ENCODE data around the gene GABARAPL1. TPM values are rescaled to one million over a fixed set of nuclear protein-coding genes. Genes with fewer than 3 reads are reported as not detected.

GABARAPL1 gene
- total RNA-seq, 1 experiment from 2014 or later, result 54.8 TPM

GRCh38 chr12:10190558-10191388 lies 21.9 kb upstream of the GABARAPL1 start:
- Mint-ChIP-seq H3K4me1 (ENCODE audit: low read depth, unreplicated experiment) (peaks cover 9% of the 10 kb centered on the region), H3K4me3 (ENCODE audit: low read depth, unreplicated experiment) (no peak overlapping the region), H3K27me3 (ENCODE audit: unreplicated experiment) (peaks cover 18% of the 10 kb centered on the region), H3K9me3 (ENCODE audit: low read depth, unreplicated experiment) (no peaks in the 10 kb centered on the region), H3K36me3 (ENCODE audit: insufficient read depth, unreplicated experiment) (no peaks in the 10 kb centered on the region), H3K27ac (ENCODE audit: unreplicated experiment) (no peak overlapping the region)
- TF ChIP-seq, protein P1, sequence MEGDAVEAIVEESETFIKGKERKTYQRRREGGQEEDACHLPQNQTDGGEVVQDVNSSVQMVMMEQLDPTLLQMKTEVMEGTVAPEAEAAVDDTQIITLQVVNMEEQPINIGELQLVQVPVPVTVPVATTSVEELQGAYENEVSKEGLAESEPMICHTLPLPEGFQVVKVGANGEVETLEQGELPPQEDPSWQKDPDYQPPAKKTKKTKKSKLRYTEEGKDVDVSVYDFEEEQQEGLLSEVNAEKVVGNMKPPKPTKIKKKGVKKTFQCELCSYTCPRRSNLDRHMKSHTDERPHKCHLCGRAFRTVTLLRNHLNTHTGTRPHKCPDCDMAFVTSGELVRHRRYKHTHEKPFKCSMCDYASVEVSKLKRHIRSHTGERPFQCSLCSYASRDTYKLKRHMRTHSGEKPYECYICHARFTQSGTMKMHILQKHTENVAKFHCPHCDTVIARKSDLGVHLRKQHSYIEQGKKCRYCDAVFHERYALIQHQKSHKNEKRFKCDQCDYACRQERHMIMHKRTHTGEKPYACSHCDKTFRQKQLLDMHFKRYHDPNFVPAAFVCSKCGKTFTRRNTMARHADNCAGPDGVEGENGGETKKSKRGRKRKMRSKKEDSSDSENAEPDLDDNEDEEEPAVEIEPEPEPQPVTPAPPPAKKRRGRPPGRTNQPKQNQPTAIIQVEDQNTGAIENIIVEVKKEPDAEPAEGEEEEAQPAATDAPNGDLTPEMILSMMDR (IDR thresholded peaks at IDR 0.05; ENCODE audit: unreplicated experiment), result peak; percentile 61
- CTCF ChIA-PET, result interaction anchor here (1.2 kb wide), 2 partner anchors 38 kb away, joined by 3 to 6 read pairs; no protein-coding TSS in a partner anchor
- intact Hi-C loops (cut with micrococcal nuclease; ENCODE audit: unreplicated experiment), result loop anchor here (1.0 kb wide), 1 partner anchor 37 kb away; no protein-coding TSS in a partner anchor
- peak; percentile 57 for DNase-seq
- no TSS peak for BruUV-seq (replicated peaks)

DNA sequence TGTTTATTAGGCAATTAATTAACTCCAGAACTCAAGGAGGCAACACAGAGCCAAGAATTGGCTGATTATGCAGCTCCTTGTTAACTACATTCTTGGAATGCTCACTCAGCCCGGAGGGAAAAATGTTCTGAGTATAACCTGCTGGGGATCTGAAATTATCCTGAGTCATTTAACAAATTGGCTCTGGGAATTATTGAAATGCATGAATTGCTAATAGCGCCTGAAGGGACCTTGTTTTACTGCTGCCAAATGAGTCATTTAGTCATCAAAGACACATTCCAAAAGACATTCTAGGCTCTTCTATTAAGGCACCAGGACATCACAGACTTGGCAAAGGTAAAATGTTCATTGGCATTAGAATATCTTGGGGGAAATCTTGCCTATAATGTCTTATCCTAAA lies 20.8 kb upstream of the GABARAPL1 start:
- BruUV-seq (replicated peaks), result no TSS peak
- TF ChIP-seq, protein P1 (IDR thresholded peaks at IDR 0.05; ENCODE audit: unreplicated experiment), result no peak
- intact Hi-C loops (cut with micrococcal nuclease; ENCODE audit: unreplicated experiment), result no loop called here
- CTCF ChIA-PET, result interaction anchor here (1.2 kb wide), 1 partner anchor 39 kb away, joined by 3 read pairs; no protein-coding TSS in a partner anchor
- H3K4me3 Mint-ChIP-seq (ENCODE audit: low read depth, unreplicated experiment), result no peak overlapping the region
- no peak for DNase-seq
- peaks cover 9% of the 10 kb centered on the region for H3K4me1 Mint-ChIP-seq (ENCODE audit: low read depth, unreplicated experiment)
- no peaks in the 10 kb centered on the region for H3K9me3 Mint-ChIP-seq (ENCODE audit: low read depth, unreplicated experiment)
- no peaks in the 10 kb centered on the region for H3K36me3 Mint-ChIP-seq (ENCODE audit: insufficient read depth, unreplicated experiment)
- no peak overlapping the region for H3K27ac Mint-ChIP-seq (ENCODE audit: unreplicated experiment)
- H3K27me3 Mint-ChIP-seq (ENCODE audit: unreplicated experiment), result peaks cover 18% of the 10 kb centered on the region

DNA sequence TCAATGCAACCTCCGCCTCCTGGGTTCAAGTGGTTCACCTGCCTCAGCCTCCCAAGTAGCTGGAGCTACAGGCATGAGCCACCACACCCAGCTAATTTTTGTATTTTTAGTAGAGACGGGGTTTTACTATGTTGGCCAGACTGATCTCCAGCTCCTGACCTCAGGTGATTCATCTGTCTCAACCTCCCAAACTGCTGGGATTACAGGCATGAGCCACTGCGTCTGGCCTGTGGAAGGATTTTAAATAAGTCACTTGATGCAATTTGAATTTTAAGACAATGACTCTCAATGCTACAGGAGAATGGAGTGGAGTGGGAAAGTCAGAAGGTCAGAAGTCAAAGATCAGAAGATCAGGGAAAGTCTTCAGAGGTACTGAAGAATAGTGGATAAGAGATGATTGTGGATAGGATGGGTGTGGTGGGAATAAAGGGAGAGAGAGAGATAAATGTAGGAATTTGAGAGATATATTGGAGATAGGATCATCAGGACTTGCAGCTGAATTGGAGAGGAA lies 18.5 kb upstream of the GABARAPL1 start:
- Mint-ChIP-seq H3K4me3 (ENCODE audit: low read depth, unreplicated experiment) (no peak overlapping the region), H3K9me3 (ENCODE audit: low read depth, unreplicated experiment) (no peaks in the 10 kb centered on the region), H3K27ac (ENCODE audit: unreplicated experiment) (no peak overlapping the region), H3K27me3 (ENCODE audit: unreplicated experiment) (peaks cover 18% of the 10 kb centered on the region), H3K36me3 (ENCODE audit: insufficient read depth, unreplicated experiment) (no peaks in the 10 kb centered on the region), H3K4me1 (ENCODE audit: low read depth, unreplicated experiment) (peaks cover 9% of the 10 kb centered on the region)
- intact Hi-C loops (cut with micrococcal nuclease; ENCODE audit: unreplicated experiment), result no loop called here
- no peak for DNase-seq
- TF ChIP-seq, protein P1 (IDR thresholded peaks at IDR 0.05; ENCODE audit: unreplicated experiment), result no peak
- CTCF ChIA-PET, result no interaction called here
- no TSS peak for BruUV-seq (replicated peaks)

DNA sequence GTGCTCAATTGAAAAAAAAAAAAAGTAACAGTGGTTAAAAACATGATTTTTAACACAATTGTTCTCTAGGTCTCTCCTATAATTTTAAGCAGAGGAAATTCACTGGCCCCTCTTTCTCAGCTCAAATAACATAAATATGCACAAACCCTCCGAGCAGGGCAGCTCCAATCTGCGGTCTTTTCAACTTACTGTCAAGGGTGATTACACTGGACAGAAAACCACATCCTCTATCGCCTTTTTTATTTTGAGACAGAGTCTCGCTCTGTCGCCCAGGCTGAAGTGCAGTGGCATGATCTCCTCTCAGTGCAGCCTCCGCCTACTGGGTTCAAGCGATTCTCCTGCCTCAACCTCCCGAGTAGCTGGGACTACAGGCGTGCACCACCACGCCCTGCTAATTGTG lies 16.5 kb upstream of the GABARAPL1 start:
- TF ChIP-seq, protein P1 (IDR thresholded peaks at IDR 0.05; ENCODE audit: unreplicated experiment), result no peak
- H3K4me3 Mint-ChIP-seq (ENCODE audit: low read depth, unreplicated experiment), result no peak overlapping the region

More for the DNA sequence above, 16.5 kb upstream of the GABARAPL1 start:
- no TSS peak for BruUV-seq (replicated peaks)
- no peak overlapping the region for H3K27ac Mint-ChIP-seq (ENCODE audit: unreplicated experiment)
- H3K36me3 Mint-ChIP-seq (ENCODE audit: insufficient read depth, unreplicated experiment), result no peaks in the 10 kb centered on the region
- H3K4me1 Mint-ChIP-seq (ENCODE audit: low read depth, unreplicated experiment), result peaks cover 9% of the 10 kb centered on the region
- CTCF ChIA-PET, result no interaction called here
- intact Hi-C loops (cut with micrococcal nuclease; ENCODE audit: unreplicated experiment), result no loop called here
- no peaks in the 10 kb centered on the region for H3K9me3 Mint-ChIP-seq (ENCODE audit: low read depth, unreplicated experiment)
- no peak for DNase-seq
- H3K27me3 Mint-ChIP-seq (ENCODE audit: unreplicated experiment), result peaks cover 18% of the 10 kb centered on the region

Data from Calu3 (cell line).